Measurements from ENCODE around the gene HOXC4.

- TF ChIP-seq EZH2phosphoT487 (IDR thresholded peaks at IDR 0.05; ENCODE audit: insufficient read depth, low read depth) (no peak), EZH2 (IDR thresholded peaks at IDR 0.05; ENCODE audit: insufficient read depth, poor library complexity, severe bottlenecking) (no peak)
Measured at GRCh38 chr12:54060975-54061778, 7.5 kb downstream of the HOXC4 start.

Data from GM23248 (cell line).